CD4-positive, CD25-positive, alpha-beta regulatory T cell (primary cell): Measurements from ENCODE around the gene EZR. TPM values are rescaled to one million over a fixed set of nuclear protein-coding genes. Genes with fewer than 3 reads are reported as not detected.
"Not testable (repeated sequence)": the region's sequence is repeated elsewhere in the genome, so short reads cannot be mapped to it uniquely, and the experiment has no call there.

Experiments used
- ATAC-seq, 2 donors: fragments of 150-1000 bp; cut with Tn5 transposase; one replicate each; pipeline ENCODE4 v1.10.0; 2021; ENCODE audit warnings: low read depth in 2 of 2, moderate number of reproducible peaks in 2 of 2, moderate library complexity in 1 of 2
- DNase-seq, 3 donors: peaks; one replicate each; pipeline versions ENCODE4 v3.0.0 to v3.0.0-alpha.2; 2012 to 2022; ENCODE audit warnings: mixed read lengths in 1 of 3
- H3K27ac ChIP-seq: one replicate; pipeline ENCODE4 v1.7.0; 2013; ENCODE audit warnings: mild to moderate bottlenecking, low read length; ENCODE audit not compliant: insufficient read depth, poor library complexity, severe bottlenecking
- H3K27me3 ChIP-seq: one replicate; pipeline ENCODE4 v1.7.0; 2013; ENCODE audit warnings: low read length; ENCODE audit not compliant: control insufficient read depth, insufficient read depth
- H3K36me3 ChIP-seq: one replicate; pipeline ENCODE4 v1.7.0; 2013; ENCODE audit warnings: mild to moderate bottlenecking, low read length, moderate library complexity; ENCODE audit not compliant: control insufficient read depth, insufficient read depth
- H3K4me1 ChIP-seq: 2 replicates; pipeline ENCODE4 v1.7.0; 2013; ENCODE audit warnings: mild to moderate bottlenecking, low read length; ENCODE audit not compliant: insufficient read depth, control insufficient read depth, poor library complexity, severe bottlenecking
- H3K4me3 ChIP-seq: one replicate; pipeline ENCODE4 v1.7.0; 2013; ENCODE audit warnings: low read depth, mild to moderate bottlenecking, low read length, moderate library complexity
- H3K9me3 ChIP-seq, 2 experiments: 1 replicate in 1 of 2; 2 replicates in 1 of 2; pipeline ENCODE4 v1.7.0; 2013; ENCODE audit warnings: low read length in 2 of 2, mild to moderate bottlenecking in 1 of 2, moderate library complexity in 1 of 2; ENCODE audit not compliant: control insufficient read depth in 2 of 2
- H3K27ac Mint-ChIP-seq, 3 donors: one replicate each; pipeline ENCODE4 v1.8.0; 2020 to 2022; ENCODE audit warnings: mild to moderate bottlenecking in 3 of 3, mixed read lengths in 3 of 3, moderate library complexity in 2 of 3
- H3K27me3 Mint-ChIP-seq: one replicate; pipeline ENCODE4 v1.8.0; 2022; ENCODE audit warnings: mild to moderate bottlenecking, mixed read lengths
- H3K36me3 Mint-ChIP-seq: one replicate; pipeline ENCODE4 v1.8.0; 2020; ENCODE audit warnings: mixed read lengths
- H3K4me1 Mint-ChIP-seq, 4 donors: one replicate each; pipeline ENCODE4 v1.8.0; 2020 to 2022; ENCODE audit warnings: mixed read lengths in 4 of 4, mild to moderate bottlenecking in 1 of 4
- H3K4me3 Mint-ChIP-seq, 4 donors: one replicate each; pipeline ENCODE4 v1.8.0; 2020 to 2022; ENCODE audit warnings: mild to moderate bottlenecking in 4 of 4, mixed read lengths in 4 of 4, moderate library complexity in 3 of 4
- H3K9me3 Mint-ChIP-seq, 7 donors: one replicate each; pipeline ENCODE4 v1.8.0; 2020 to 2022; ENCODE audit warnings: mixed read lengths in 7 of 7, mild to moderate bottlenecking in 3 of 7, moderate library complexity in 2 of 7
- polyA plus RNA-seq, 4 donors: library from polyadenylated mRNA; unstranded; fragments of 300-500 nt; fragmentation: Illumina TruSeq; gene quantifications; one replicate each; pipeline ENCODE4 v1.2.3, GENCODE V29; 2021
- total RNA-seq: library from RNA; stranded (reverse); gene quantifications from one replicate; pipeline ENCODE4 v1.2.3, GENCODE V29; 2022

EZR gene
- total and polyA plus RNA-seq, 5 donors from 2014 or later: 310 to 559 (median 396) TPM

GRCh38 chr6:158798311-158798710, 20.9 kb downstream of the EZR start:
- Histone ChIP-seq H3K27ac (no peak overlapping the region), H3K36me3 (peaks cover 41% of the 10 kb centered on the region), H3K4me1 (peaks cover 95% of the 10 kb centered on the region), H3K27me3 (no peaks in the 10 kb centered on the region), H3K4me3 (peak overlapping the region; percentile 37), H3K9me3 (no peaks in the 10 kb centered on the region)
- Mint-ChIP-seq H3K4me1 (peaks cover 48 to 95% (median 82%) of the 10 kb centered on the region in 4 donors), H3K27ac (peak overlapping the region in 1 of 3 donors; percentile 92), H3K36me3 (peaks cover 11% of the 10 kb centered on the region), H3K4me3 (peak overlapping the region in 3 of 4 donors; percentile 49 to 76 (median 62)), H3K9me3 (peaks cover 0 to 1% (median 0%) of the 10 kb centered on the region in 7 donors), H3K27me3 (no peaks in the 10 kb centered on the region)
- no peak for DNase-seq
- no peak for ATAC-seq

- no peak for DNase-seq
- no peak for ATAC-seq
- Histone ChIP-seq H3K4me1 (peaks cover 95% of the 10 kb centered on the region), H3K4me3 (peak overlapping the region; percentile 37), H3K36me3 (peaks cover 41% of the 10 kb centered on the region), H3K27me3 (no peaks in the 10 kb centered on the region), H3K27ac (peak overlapping the region; percentile 14), H3K9me3 (no peaks in the 10 kb centered on the region)
- H3K27me3 Mint-ChIP-seq: no peaks in the 10 kb centered on the region
- peak overlapping the region; percentile 62 to 84 (median 63) for H3K27ac Mint-ChIP-seq
- peaks cover 49 to 94% (median 82%) of the 10 kb centered on the region in 4 donors for H3K4me1 Mint-ChIP-seq
- H3K36me3 Mint-ChIP-seq: peaks cover 11% of the 10 kb centered on the region
- H3K4me3 Mint-ChIP-seq: peak overlapping the region in 3 of 4 donors; percentile 22 to 62 (median 60)
- H3K9me3 Mint-ChIP-seq: peaks cover 0 to 1% (median 0%) of the 10 kb centered on the region in 7 donors
These were observed 21.5 kb downstream of the EZR start for GRCh38 chr6:158797331-158798310.

- Histone ChIP-seq H3K27ac (peak overlapping the region; percentile 49), H3K4me1 (peaks cover 91% of the 10 kb centered on the region), H3K27me3 (no peaks in the 10 kb centered on the region), H3K9me3 (no peaks in the 10 kb centered on the region), H3K36me3 (peaks cover 31% of the 10 kb centered on the region), H3K4me3 (peak overlapping the region; percentile 26)
- peaks cover 4% of the 10 kb centered on the region for H3K36me3 Mint-ChIP-seq
- H3K4me1 Mint-ChIP-seq: peaks cover 49 to 96% (median 77%) of the 10 kb centered on the region in 4 donors
- peak overlapping the region in 3 of 4 donors; percentile 30 to 69 (median 62) for H3K4me3 Mint-ChIP-seq
- peak overlapping the region; percentile 80 to 86 (median 84) for H3K27ac Mint-ChIP-seq
- H3K27me3 Mint-ChIP-seq: no peaks in the 10 kb centered on the region
- ATAC-seq (no peak), DNase-seq (no peak)
- H3K9me3 Mint-ChIP-seq: no peaks in the 10 kb centered on the region
These were observed 22.8 kb downstream of the EZR start for GRCh38 chr6:158796353-158796752.

GRCh38 chr6:158795516-158795915, 23.7 kb downstream of the EZR start:
- peaks cover 58 to 96% (median 79%) of the 10 kb centered on the region in 4 donors for H3K4me1 Mint-ChIP-seq
- no peaks in the 10 kb centered on the region for H3K9me3 ChIP-seq
- H3K4me3 Mint-ChIP-seq: peak overlapping the region; percentile 55 to 87 (median 66)
- H3K4me1 ChIP-seq: peaks cover 93% of the 10 kb centered on the region
- peak overlapping the region; percentile 4 for H3K4me3 ChIP-seq
- DNase-seq (no peak), ATAC-seq (no peak)
- H3K27ac ChIP-seq: peak overlapping the region; percentile 49
- peaks cover 10% of the 10 kb centered on the region for H3K36me3 Mint-ChIP-seq
- no peaks in the 10 kb centered on the region for H3K9me3 Mint-ChIP-seq
- H3K36me3 ChIP-seq: peaks cover 26% of the 10 kb centered on the region
- no peaks in the 10 kb centered on the region for H3K27me3 Mint-ChIP-seq
- no peaks in the 10 kb centered on the region for H3K27me3 ChIP-seq
- peak overlapping the region; percentile 69 to 88 (median 84) for H3K27ac Mint-ChIP-seq

GRCh38 chr6:158793432-158793831, 25.7 kb downstream of the EZR start:
- Histone ChIP-seq H3K4me3 (peak overlapping the region; percentile 38), H3K36me3 (peaks cover 23% of the 10 kb centered on the region), H3K4me1 (peaks cover 92% of the 10 kb centered on the region), H3K27me3 (no peaks in the 10 kb centered on the region), H3K27ac (peak overlapping the region; percentile 52), H3K9me3 (no peaks in the 10 kb centered on the region)
- Mint-ChIP-seq H3K27ac (peak overlapping the region; percentile 46 to 83 (median 49)), H3K9me3 (peaks cover 0 to 1% (median 0%) of the 10 kb centered on the region in 7 donors), H3K4me3 (peak overlapping the region; percentile 41 to 77 (median 61)), H3K27me3 (no peaks in the 10 kb centered on the region), H3K36me3 (peaks cover 9% of the 10 kb centered on the region), H3K4me1 (peaks cover 63 to 93% (median 79%) of the 10 kb centered on the region in 4 donors)
- DNase-seq (peak in 2 of 3 donors; percentile 57 to 64), ATAC-seq (peak; percentile 49 to 58)

GRCh38 chr6:158792505-158792904, 26.7 kb downstream of the EZR start:
- Mint-ChIP-seq H3K4me1 (peaks cover 58 to 87% (median 73%) of the 10 kb centered on the region in 4 donors), H3K36me3 (peaks cover 13% of the 10 kb centered on the region), H3K27ac (peak overlapping the region; percentile 63 to 79 (median 78))

GRCh38 chr6:158791274-158791855, 27.8 kb downstream of the EZR start:
- Mint-ChIP-seq H3K27me3 (no peaks in the 10 kb centered on the region), H3K4me3 (peak overlapping the region; percentile 24 to 91 (median 40)), H3K27ac (peak overlapping the region; percentile 82 to 95 (median 93)), H3K36me3 (peaks cover 25% of the 10 kb centered on the region), H3K4me1 (peaks cover 54 to 82% (median 69%) of the 10 kb centered on the region in 4 donors), H3K9me3 (peaks cover 0 to 1% (median 0%) of the 10 kb centered on the region in 7 donors)
- no peak for DNase-seq
- peaks cover 34% of the 10 kb centered on the region for H3K36me3 ChIP-seq
- no peaks in the 10 kb centered on the region for H3K27me3 ChIP-seq
- no peaks in the 10 kb centered on the region for H3K9me3 ChIP-seq
- no peak for ATAC-seq
- H3K4me1 ChIP-seq: peaks cover 74% of the 10 kb centered on the region
- H3K4me3 ChIP-seq: peak overlapping the region; percentile 13
- peak overlapping the region; percentile 72 for H3K27ac ChIP-seq

More at GRCh38 chr6:158792505-158792904, 26.7 kb downstream of the EZR start:
- Histone ChIP-seq H3K4me1 (peaks cover 84% of the 10 kb centered on the region), H3K36me3 (peaks cover 29% of the 10 kb centered on the region), H3K4me3 (peak overlapping the region; percentile 21), H3K27ac (peak overlapping the region; percentile 44)
- not testable (repeated sequence) for DNase-seq, H3K27me3 ChIP-seq, ATAC-seq, H3K9me3 Mint-ChIP-seq, H3K27me3 Mint-ChIP-seq, H3K9me3 ChIP-seq
- H3K4me3 Mint-ChIP-seq: peak overlapping the region in 3 of 4 donors; percentile 41 to 64 (median 60)
